Fibroblast of gingiva (primary cell): ENCODE measurements around the gene SLC25A40.
"Not testable (repeated sequence)": the region's sequence is repeated elsewhere in the genome, so short reads cannot be mapped to it uniquely, and the experiment has no call there.

ENCODE experiments used
- DNase-seq: peaks from one replicate; pipeline ENCODE4 v3.0.0-alpha.2; 2011; ENCODE audit warnings: low read depth

SLC25A40 gene

DNA sequence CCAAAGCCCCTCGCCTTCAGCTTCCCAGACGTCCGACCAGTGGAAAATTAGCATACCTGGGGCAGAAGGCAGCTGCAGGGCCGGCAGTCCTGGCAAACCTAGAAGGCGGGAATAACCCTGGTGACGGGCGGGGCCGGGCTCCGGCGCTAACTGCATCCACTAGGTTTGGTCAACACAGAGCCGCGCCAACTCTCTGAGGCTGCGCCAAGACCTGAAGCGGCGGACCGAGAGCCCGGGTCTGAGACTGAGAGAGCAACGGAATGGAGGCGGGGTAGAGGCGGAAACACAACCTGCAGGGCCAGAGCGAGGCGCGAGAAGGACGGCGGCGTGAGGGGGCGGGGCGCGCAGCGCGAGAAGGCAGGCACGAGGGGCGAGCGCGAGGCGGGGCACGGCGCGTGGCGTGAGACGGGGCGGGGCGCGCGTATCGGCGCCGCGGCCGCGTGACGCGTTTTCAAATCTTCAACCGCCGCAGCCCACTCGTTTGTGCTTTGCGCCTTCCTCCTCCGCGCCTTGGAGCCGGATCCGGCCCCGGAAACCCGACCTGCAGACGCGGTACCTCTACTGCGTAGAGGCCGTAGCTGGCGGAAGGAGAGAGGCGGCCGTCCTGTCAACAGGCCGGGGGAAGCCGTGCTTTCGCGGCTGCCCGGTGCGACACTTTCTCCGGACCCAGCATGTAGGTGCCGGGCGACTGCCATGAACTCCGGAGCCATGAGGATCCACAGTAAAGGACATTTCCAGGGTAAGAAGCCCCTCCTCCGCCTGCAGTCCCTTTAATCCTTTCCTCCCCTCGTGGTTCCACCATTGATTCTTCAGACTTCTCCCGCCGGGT lies at the start of gene SLC25A40, which contains the start of gene DBF4:
SLC25A40 (minus strand) TSS at position 321 of the 829 bp plus-strand sequence. CDS start 17,633 bp downstream, outside the sequence.
DBF4 (plus strand) TSS at position 454 of the 829 bp plus-strand sequence; CDS start at position 694, 240 bp downstream.
- DNase-seq: peak; percentile 93

GRCh38 chr7:87922759-87923395 lies 46.7 kb upstream of the SLC25A40 start:
- not testable (repeated sequence) for DNase-seq

DNA sequence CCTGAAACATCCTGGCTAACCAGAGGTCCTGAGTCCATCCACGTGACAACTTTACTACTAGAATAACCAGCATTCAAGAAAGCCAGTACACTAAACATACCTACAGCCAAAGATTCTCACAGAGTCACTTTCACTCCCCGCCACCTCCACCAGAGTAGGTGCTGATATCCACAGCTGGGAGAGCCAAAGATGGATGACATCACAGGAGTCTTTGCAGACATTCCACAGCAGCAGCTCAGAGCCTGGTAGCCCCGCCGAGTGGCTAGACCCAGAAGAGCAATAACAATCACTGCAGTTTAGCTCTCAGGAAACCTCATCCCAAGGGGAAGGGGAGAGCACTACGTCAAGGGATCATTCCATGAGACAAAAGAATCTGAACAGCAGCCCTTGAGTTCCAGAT lies 44.4 kb upstream of the SLC25A40 start:
- DNase-seq: no peak

DNA sequence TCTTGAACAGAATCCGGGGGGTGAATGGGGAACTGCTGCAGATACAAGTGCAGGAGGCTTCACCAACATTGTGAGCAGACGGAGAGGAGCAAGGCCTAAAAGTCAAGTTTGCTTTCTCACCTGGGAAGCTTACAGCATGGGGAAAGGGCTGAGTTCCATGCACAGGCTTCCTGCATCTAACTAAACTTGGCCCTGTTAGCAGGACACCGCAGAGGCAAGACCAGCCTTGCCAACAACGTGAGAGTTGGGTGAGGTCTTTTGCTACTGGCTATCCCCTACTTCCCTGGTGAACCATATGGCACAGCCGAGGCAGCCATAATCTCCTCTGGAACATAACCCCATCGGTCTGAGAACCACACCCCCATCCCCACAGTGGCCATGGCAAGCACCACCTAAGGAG lies 43.7 kb upstream of the SLC25A40 start:
- DNase-seq: no peak

DNA sequence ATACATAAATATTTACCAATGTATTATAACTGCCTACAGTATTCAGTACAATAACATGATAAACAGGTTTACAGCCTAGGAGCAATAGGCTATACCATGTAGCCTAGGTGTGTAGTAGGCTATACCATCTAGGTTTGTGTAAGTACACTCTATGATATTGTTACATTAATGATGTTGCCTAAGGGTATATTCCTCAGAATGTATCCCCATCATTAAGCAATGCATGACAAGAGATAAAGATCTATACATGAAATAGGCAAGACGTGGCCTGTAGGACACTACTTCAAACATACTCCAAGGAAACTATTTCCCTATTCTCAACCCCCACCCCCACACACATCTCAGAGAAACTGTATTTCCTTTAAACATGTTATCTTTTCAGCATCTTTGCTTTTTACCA lies 42.6 kb upstream of the SLC25A40 start:
- no peak for DNase-seq

- no peak for DNase-seq
Observed at GRCh38 chr7:87912121-87912520, 36.0 kb upstream of the SLC25A40 start.

- DNase-seq: not testable (repeated sequence)
Observed at GRCh38 chr7:87908814-87909213, 32.7 kb upstream of the SLC25A40 start.

- peak; percentile 39 for DNase-seq
Observed at GRCh38 chr7:87907136-87907906, 31.2 kb upstream of the SLC25A40 start.

- no peak for DNase-seq
Observed at GRCh38 chr7:87899255-87899654, 23.1 kb upstream of the SLC25A40 start.

DNA sequence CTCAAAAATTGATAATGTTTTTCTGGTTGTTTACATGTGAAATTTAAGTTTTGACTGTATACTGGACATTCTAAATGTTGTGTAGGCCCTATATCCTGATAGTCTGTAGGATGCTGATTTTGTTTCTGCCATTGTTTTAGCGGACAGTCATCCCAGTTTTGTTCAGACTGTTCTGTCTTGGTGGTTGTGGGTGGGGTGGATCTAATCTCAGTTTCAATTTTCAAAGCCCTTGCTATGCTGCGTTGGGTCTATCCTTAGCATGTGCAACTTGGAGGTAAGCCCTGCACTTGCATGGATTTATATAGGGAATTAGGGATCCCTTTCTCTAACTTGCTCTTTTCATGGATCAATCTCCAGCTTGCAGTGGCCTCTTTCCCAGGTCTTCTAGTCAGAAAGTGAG lies 19.2 kb upstream of the SLC25A40 start:
- no peak for DNase-seq

DNA sequence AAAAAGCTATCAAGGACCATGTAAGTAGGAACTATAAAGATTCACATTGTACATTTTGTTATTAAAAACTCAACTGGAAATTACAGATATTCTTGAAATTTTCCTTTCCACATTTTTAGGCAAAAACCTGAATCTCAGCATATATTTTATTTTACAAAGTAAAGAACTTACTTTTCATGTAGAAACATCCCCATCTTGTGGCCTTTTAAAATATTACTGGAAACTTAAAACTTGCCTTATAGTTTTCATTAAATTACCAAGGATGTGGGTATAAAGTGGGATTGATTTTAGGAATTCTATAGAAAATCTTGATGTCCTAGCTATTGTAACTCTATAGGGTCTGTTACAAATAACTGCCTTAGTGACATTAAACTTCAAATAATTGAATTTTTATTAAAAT lies 10.7 kb upstream of the SLC25A40 start:
- peak; percentile 36 for DNase-seq

- DNase-seq: no peak
Observed at GRCh38 chr7:87885018-87885417, 8.9 kb upstream of the SLC25A40 start.

- DNase-seq: no peak
Observed at GRCh38 chr7:87882151-87882937, 6.2 kb upstream of the SLC25A40 start.

DNA sequence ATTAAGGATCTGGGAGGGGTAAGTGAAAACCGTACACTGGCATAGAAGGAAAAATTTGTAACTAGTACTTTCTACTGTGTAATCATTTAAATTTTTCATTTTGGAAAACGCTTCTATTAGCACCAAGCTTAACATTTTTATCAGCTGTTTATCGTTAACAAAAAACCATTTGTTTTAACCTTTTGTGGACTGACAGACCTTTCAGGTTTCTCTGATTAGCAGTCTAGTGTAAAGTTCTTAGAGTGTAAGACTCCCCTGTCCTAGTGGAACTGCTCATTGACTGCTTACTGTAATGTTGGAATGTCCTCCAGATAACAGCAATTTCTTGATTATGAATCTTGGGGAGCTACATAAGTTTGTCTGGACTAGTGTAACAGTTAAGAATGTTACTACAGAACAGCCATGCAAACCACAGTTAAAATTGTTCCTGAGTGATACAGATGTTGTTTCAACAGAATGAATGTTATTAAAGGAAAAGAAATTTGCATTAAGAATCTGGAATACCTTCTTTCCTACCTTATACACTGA lies 2.1 kb upstream of the SLC25A40 start:
- no peak for DNase-seq

GRCh38 chr7:87877366-87878040 lies 1.3 kb upstream of the SLC25A40 start:
- no peak for DNase-seq

- DNase-seq: peak; percentile 59
Observed at GRCh38 chr7:87876869-87877234, 692 bp upstream of the SLC25A40 start.

DNA sequence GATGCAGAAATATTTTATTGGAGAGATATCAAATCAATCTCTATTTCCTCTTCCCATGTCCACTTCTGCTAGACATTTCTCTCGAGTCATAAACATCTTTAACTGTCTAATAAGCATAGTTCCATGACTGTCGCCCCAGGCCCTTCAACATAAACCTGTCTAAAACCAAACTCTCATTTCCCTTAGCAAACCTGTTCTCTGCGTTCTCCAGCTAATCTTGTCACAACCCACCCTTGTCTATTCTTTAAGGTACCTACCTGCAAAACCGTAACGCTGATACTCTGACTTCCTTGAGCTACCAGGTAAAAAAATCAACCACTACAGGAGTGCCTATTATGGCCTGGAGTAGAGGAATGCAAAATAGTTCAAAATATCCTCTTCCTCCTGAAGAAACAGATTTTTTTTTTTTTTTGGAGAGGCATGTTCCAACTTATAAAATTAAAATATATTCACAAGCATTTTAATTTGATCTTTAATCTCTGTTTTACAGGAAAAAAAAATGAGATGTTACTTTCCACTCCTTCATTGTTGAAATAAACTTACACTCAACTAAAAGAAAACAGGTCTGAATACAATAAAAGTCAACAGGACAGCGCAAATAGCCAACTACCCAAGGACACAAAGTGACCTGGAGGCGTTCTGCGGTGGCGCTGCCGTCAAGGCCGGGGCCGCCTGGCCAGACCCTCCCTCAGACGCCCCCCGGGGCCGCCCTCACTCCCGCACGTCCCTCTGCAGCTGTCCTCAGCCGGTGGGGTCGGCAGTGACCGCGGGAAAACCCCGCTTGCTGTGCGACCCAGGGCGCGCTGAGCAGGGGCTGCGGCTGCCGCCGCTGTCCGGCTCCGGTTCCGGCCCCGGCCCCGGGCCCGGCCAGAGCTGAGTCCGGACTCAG lies 765 bp downstream of the SLC25A40 start:
- no peak for DNase-seq

- no peak for DNase-seq
Observed at GRCh38 chr7:87874066-87874465, 2.1 kb downstream of the SLC25A40 start.

DNA sequence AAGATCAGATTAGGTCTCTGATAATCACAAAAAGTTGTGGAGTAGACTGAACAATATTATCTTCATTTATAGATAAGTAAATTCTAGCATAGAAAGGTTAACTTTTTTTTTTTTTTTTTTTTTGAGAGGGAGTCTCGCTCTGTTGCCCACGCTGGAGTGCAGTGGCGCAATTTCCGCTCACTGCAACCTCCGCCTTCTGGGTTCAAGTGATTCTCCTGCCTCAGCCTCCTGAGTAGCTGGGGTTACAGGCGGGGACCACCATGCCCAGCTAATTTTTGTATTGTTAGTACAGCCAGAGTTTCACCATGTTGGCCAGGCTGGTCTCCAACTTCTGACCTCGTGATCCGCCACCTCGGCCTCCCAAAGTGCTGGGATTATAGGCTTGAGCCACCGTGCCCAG lies 2.8 kb downstream of the SLC25A40 start:
- DNase-seq: not testable (repeated sequence)

- no peak for DNase-seq
Observed at GRCh38 chr7:87872346-87872745, 3.8 kb downstream of the SLC25A40 start.
